Measurements from ENCODE around the gene FCER2. TPM values are rescaled to one million over a fixed set of nuclear protein-coding genes. Genes with fewer than 3 reads are reported as not detected.

FCER2 gene
- total RNA-seq, 3 donors from 2014 or later (not counting 1 experiment from before 2014, with no cell fraction given): 0.52 to 1.2 (median 1.0) TPM

GRCh38 chr19:7641290-7642276 lies 60.3 kb downstream of the FCER2 start:
- Histone ChIP-seq H3K36me3 (ENCODE audit: control insufficient read depth, insufficient read depth, low read length) (peaks cover 20% of the 10 kb centered on the region), H3K9me3 (ENCODE audit: control insufficient read depth, insufficient read depth, low read length) (no peaks in the 10 kb centered on the region), H3K27ac (ENCODE audit: low read length) (no peak overlapping the region), H3K4me3 (ENCODE audit: low read length) (no peak overlapping the region), H3K27me3 (ENCODE audit: control insufficient read depth, insufficient read depth, low read length) (no peaks in the 10 kb centered on the region), H3K4me1 (ENCODE audit: control insufficient read depth, insufficient read depth, low read length) (peaks cover 37% of the 10 kb centered on the region)
- peaks cover 0 to 2% of the 10 kb centered on the region in 2 donors for H3K9me3 Mint-ChIP-seq
- WGBS (ENCODE audit: insufficient coverage): 95% methylated on average over 41 of the region's 43 CpGs
- no peak for TF ChIP-seq CTCF (IDR thresholded peaks at IDR 0.05)
- H3K27ac Mint-ChIP-seq: no peak overlapping the region
- DNase-seq (no peak), ATAC-seq (no peak)
- H3K4me1 Mint-ChIP-seq: peaks cover 14 to 38% of the 10 kb centered on the region in 2 donors
- no peaks in the 10 kb centered on the region for H3K27me3 Mint-ChIP-seq (ENCODE audit: low read depth in 2 of 2)
- H3K4me3 Mint-ChIP-seq: no peak overlapping the region
- intact Hi-C loops (cut with micrococcal nuclease): no loop called here
- H3K36me3 Mint-ChIP-seq: no peaks in the 10 kb centered on the region

- Histone ChIP-seq H3K36me3 (ENCODE audit: control insufficient read depth, insufficient read depth, low read length) (peaks cover 16% of the 10 kb centered on the region), H3K4me3 (ENCODE audit: low read length) (no peak overlapping the region), H3K27ac (ENCODE audit: low read length) (no peak overlapping the region), H3K9me3 (ENCODE audit: control insufficient read depth, insufficient read depth, low read length) (no peaks in the 10 kb centered on the region), H3K27me3 (ENCODE audit: control insufficient read depth, insufficient read depth, low read length) (no peaks in the 10 kb centered on the region), H3K4me1 (ENCODE audit: control insufficient read depth, insufficient read depth, low read length) (peaks cover 45% of the 10 kb centered on the region)
- TF ChIP-seq CTCF (IDR thresholded peaks at IDR 0.05): no peak
- Mint-ChIP-seq H3K4me1 (peaks cover 14 to 38% of the 10 kb centered on the region in 2 donors), H3K36me3 (no peaks in the 10 kb centered on the region), H3K9me3 (peaks cover 0 to 2% of the 10 kb centered on the region in 2 donors), H3K27me3 (ENCODE audit: low read depth in 2 of 2) (no peaks in the 10 kb centered on the region), H3K27ac (no peak overlapping the region), H3K4me3 (no peak overlapping the region)
- intact Hi-C loops (cut with micrococcal nuclease): no loop called here
- no peak for DNase-seq
- no peak for ATAC-seq
- 98% methylated on average over 11 of the region's 11 CpGs for WGBS (ENCODE audit: insufficient coverage)
Observed at GRCh38 chr19:7640803-7641202, 61.1 kb downstream of the FCER2 start.

GRCh38 chr19:7639863-7640348 lies 62.0 kb downstream of the FCER2 start:
- no peaks in the 10 kb centered on the region for H3K27me3 Mint-ChIP-seq (ENCODE audit: low read depth in 2 of 2)
- TF ChIP-seq CTCF (IDR thresholded peaks at IDR 0.05): no peak
- DNase-seq (no peak), ATAC-seq (no peak)
- no peaks in the 10 kb centered on the region for H3K36me3 Mint-ChIP-seq
- no peaks in the 10 kb centered on the region for H3K9me3 ChIP-seq (ENCODE audit: control insufficient read depth, insufficient read depth, low read length)
- peaks cover 0 to 2% of the 10 kb centered on the region in 2 donors for H3K9me3 Mint-ChIP-seq
- H3K4me3 Mint-ChIP-seq: no peak overlapping the region
- peaks cover 14 to 41% of the 10 kb centered on the region in 2 donors for H3K4me1 Mint-ChIP-seq
- H3K27me3 ChIP-seq (ENCODE audit: control insufficient read depth, insufficient read depth, low read length): no peaks in the 10 kb centered on the region
- intact Hi-C loops (cut with micrococcal nuclease): loop anchor here (10.0 kb wide), 1 partner anchor 45 kb away; the partner anchor contains the start of gene TRAPPC5
- WGBS (ENCODE audit: insufficient coverage): 98% methylated on average over 13 of the region's 13 CpGs
- H3K4me3 ChIP-seq (ENCODE audit: low read length): no peak overlapping the region
- H3K36me3 ChIP-seq (ENCODE audit: control insufficient read depth, insufficient read depth, low read length): peaks cover 16% of the 10 kb centered on the region
- H3K27ac ChIP-seq (ENCODE audit: low read length): no peak overlapping the region
- H3K4me1 ChIP-seq (ENCODE audit: control insufficient read depth, insufficient read depth, low read length): peaks cover 44% of the 10 kb centered on the region
- H3K27ac Mint-ChIP-seq: no peak overlapping the region
